ENCODE results near the gene UBR4.

The UBR4 gene

DNA sequence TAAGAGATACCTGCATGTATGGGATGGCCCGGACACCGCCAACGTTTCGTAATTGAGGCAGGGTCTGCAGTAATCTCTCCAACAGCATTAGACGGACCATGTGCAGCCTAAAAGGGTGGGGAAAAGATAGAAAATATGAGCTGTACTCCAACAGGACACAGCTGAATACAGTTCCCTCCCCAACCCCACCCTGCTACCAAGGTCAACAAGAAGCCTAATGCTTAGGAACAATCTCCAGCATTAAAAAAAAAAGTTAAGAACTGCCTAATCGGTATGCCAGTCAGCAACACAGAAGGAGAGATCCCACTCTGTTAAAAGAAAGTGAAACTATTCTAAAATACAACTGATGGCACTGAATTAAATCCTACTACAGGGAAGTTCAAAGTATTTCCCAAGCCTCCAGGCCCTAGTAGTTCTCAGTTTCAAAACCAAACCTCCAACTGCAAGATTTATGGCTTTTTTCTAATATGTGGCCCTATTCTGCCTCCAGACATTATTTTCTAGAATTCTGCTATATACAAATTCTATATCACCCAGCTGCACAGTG lies 81.0 kb downstream of the UBR4 start:
- TF ChIP-seq CTCF (IDR thresholded peaks at IDR 0.05; ENCODE audit: insufficient read depth, low read depth, low read length, missing control alignments) = no peak
- no peak overlapping the region for H3K4me3 ChIP-seq (ENCODE audit: low read depth, low read length)
- DNase-seq (ENCODE audit: low read depth) = no peak

DNA sequence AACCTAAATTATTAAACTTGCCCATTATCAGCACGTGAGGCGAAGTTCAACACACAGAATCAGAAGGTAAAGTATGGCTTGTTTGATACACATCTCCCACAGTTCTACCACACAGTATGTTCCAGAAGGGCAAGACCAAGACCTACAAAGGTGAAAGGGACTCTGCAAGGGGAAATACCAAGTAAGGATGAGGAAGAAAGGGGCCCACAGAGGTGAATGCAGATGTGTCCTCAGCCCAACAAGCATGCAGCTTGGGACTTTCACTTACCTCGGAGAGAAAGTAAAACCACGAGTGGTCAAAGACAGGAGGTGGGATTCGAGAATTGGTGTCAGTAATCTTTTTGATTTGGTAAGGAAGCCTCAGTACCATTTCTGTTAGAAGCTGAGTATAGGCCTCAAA lies 85.8 kb downstream of the UBR4 start:
- peak; percentile 57 for DNase-seq (ENCODE audit: low read depth)
- H3K4me3 ChIP-seq (ENCODE audit: low read depth, low read length) = no peak overlapping the region

GRCh38 chr1:19123837-19124236 lies 86.2 kb downstream of the UBR4 start:
- no peak for TF ChIP-seq CTCF (IDR thresholded peaks at IDR 0.05; ENCODE audit: insufficient read depth, low read depth, low read length, missing control alignments)
- no peak for DNase-seq (ENCODE audit: low read depth)
- no peak overlapping the region for H3K4me3 ChIP-seq (ENCODE audit: low read depth, low read length)

More for the DNA sequence above, 85.8 kb downstream of the UBR4 start:
- no peak for TF ChIP-seq CTCF (IDR thresholded peaks at IDR 0.05; ENCODE audit: insufficient read depth, low read depth, low read length, missing control alignments)

- no peak for TF ChIP-seq CTCF (IDR thresholded peaks at IDR 0.05; ENCODE audit: insufficient read depth, low read depth, low read length, missing control alignments)
- H3K4me3 ChIP-seq (ENCODE audit: low read depth, low read length) = no peak overlapping the region
- DNase-seq (ENCODE audit: low read depth) = no peak
Measured at GRCh38 chr1:19122668-19123067, 87.4 kb downstream of the UBR4 start.

- TF ChIP-seq CTCF (IDR thresholded peaks at IDR 0.05; ENCODE audit: insufficient read depth, low read depth, low read length, missing control alignments) = no peak
- no peak for DNase-seq (ENCODE audit: low read depth)
- H3K4me3 ChIP-seq (ENCODE audit: low read depth, low read length) = no peak overlapping the region
Measured at GRCh38 chr1:19121192-19121591, 88.9 kb downstream of the UBR4 start.

GRCh38 chr1:19120070-19120469 lies 90.0 kb downstream of the UBR4 start:
- no peak for TF ChIP-seq CTCF (IDR thresholded peaks at IDR 0.05; ENCODE audit: insufficient read depth, low read depth, low read length, missing control alignments)
- no peak for DNase-seq (ENCODE audit: low read depth)
- H3K4me3 ChIP-seq (ENCODE audit: low read depth, low read length) = no peak overlapping the region

DNA sequence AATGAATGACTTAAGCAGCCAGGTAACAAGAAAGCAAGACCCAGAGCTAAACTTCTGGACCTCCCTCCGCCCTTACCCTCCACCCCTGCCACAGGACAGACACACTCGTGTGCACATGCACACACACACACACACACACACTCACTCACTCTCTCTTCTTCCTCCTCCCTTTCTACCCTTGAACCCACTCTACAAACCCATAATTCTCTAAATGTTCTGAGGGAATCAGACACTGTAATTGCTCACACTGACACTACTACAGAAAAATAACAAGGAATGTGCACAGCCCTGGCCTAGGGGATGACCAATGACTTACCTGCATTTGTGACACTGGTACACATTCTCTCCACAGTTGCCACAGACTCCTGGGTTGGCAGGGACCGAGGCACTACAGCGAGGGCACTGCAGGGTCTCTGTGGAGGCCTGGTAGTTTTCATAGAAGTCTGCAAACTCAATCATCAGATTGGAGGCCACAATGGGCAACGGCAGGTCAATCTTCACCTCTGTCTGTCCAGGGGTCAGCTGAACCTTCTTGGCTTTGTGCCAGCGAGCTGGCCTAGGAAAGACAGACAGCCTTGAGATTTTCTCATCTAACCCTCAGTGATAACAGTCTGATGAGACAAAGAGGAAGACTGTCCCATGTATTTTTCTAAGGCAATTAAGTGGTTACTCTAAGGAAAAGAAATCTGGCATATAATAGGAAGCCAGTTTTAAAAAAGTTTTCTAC lies 94.8 kb downstream of the UBR4 start:
- TF ChIP-seq CTCF (IDR thresholded peaks at IDR 0.05; ENCODE audit: insufficient read depth, low read depth, low read length, missing control alignments) = no peak
- DNase-seq (ENCODE audit: low read depth) = no peak
- no peak overlapping the region for H3K4me3 ChIP-seq (ENCODE audit: low read depth, low read length)

Measured in GM12865 (cell line).